Measurements from ENCODE around the gene ZBED5.

- TF ChIP-seq EZH2 (IDR thresholded peaks at IDR 0.05; ENCODE audit: low read length) (no peak), CTCF (optimal IDR thresholded peaks at IDR 0.05 in 1 of 3, IDR thresholded peaks at IDR 0.05 in 1 of 3, conservative IDR thresholded peaks at IDR 0.05 in 1 of 3; ENCODE audit: extremely low read depth in 1 of 3, insufficient read depth in 2 of 3, low read length in 3 of 3) (no peak)
These were observed 2.6 kb downstream of the ZBED5 start for GRCh38 chr11:10855295-10855694.

All from keratinocyte (primary cell).